NB4 (cell line): ENCODE measurements around the gene GRIK3.

Source experiments
- POLR2A ChIP-seq: IDR thresholded peaks from 2 replicates; pipeline ENCODE4 v1.6.1; 2011; ENCODE audit warnings: mild to moderate bottlenecking; ENCODE audit not compliant: insufficient read length; ENCODE audit errors: extremely low read depth
- TF ChIP-seq, protein P1 (sequence below): IDR thresholded peaks from one replicate; pipeline ENCODE4 v1.5.1; 2012; ENCODE audit warnings: low read depth, low read length

DNA sequence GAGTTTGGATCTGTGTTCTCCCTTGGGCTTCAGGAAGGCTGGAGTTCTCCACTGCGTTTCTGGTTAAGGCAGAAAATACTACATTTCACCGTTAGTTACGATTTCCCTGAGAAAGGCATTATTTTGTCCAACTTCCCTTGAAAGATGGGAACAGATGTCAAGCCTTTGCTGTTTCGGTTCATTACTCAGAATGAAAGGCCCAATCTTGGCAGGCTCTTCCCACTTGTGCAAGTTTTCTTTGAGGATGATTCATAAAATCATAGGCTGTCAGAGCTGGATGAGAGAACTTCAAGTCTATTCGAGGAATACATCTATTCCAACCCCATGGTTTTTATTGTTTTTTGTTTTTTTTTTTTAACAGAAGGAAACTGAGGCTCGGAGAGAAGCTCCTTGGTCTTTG, 205.2 kb downstream of the GRIK3 start:
- TF ChIP-seq POLR2A = no peak
- TF ChIP-seq, protein P1, sequence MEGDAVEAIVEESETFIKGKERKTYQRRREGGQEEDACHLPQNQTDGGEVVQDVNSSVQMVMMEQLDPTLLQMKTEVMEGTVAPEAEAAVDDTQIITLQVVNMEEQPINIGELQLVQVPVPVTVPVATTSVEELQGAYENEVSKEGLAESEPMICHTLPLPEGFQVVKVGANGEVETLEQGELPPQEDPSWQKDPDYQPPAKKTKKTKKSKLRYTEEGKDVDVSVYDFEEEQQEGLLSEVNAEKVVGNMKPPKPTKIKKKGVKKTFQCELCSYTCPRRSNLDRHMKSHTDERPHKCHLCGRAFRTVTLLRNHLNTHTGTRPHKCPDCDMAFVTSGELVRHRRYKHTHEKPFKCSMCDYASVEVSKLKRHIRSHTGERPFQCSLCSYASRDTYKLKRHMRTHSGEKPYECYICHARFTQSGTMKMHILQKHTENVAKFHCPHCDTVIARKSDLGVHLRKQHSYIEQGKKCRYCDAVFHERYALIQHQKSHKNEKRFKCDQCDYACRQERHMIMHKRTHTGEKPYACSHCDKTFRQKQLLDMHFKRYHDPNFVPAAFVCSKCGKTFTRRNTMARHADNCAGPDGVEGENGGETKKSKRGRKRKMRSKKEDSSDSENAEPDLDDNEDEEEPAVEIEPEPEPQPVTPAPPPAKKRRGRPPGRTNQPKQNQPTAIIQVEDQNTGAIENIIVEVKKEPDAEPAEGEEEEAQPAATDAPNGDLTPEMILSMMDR = no peak
